Progenitor cell of endocrine pancreas (in vitro differentiated cells): Measurements from ENCODE around the gene TMEM158. TPM values are rescaled to one million over a fixed set of nuclear protein-coding genes. Genes with fewer than 3 reads are reported as not detected.
A peak's percentile ranks its signal among the peaks of the same experiment; 100 is the strongest.

ENCODE experiments used
- DNase-seq: peaks from one replicate; pipeline ENCODE4 v3.0.0; 2021; ENCODE audit warnings: low spot score; ENCODE audit not compliant: unreplicated experiment
- H3K27ac Mint-ChIP-seq: 2 replicates; pipeline ENCODE4 v1.8.0; 2021; ENCODE audit warnings: mild to moderate bottlenecking, moderate library complexity, mixed read lengths
- H3K27me3 Mint-ChIP-seq: 2 replicates; pipeline ENCODE4 v1.8.0; 2021; ENCODE audit warnings: mixed read lengths
- H3K36me3 Mint-ChIP-seq: 2 replicates; pipeline ENCODE4 v1.8.0; 2022; ENCODE audit warnings: mixed read lengths; ENCODE audit not compliant: insufficient read depth
- H3K4me1 Mint-ChIP-seq: 2 replicates; pipeline ENCODE4 v1.8.0; 2021; ENCODE audit warnings: low read depth, mixed read lengths
- H3K4me3 Mint-ChIP-seq: 2 replicates; pipeline ENCODE4 v1.8.0; 2021; ENCODE audit warnings: low read depth, mild to moderate bottlenecking, moderate library complexity, mixed read lengths
- H3K9me3 Mint-ChIP-seq: 2 replicates; pipeline ENCODE4 v1.8.0; 2021; ENCODE audit warnings: low read depth, mixed read lengths
- total RNA-seq: library from RNA; stranded (reverse); gene quantifications from 2 replicates; pipeline ENCODE4 v1.2.1, GENCODE V29; 2021
- TF ChIP-seq, protein P1 (sequence below): fragments of 200-600 bp; sonication (generic); IDR thresholded peaks from one replicate; pipeline ENCODE4 v1.5.0; 2021; ENCODE audit warnings: antibody characterized with exemption, mild to moderate bottlenecking; ENCODE audit not compliant: unreplicated experiment

TMEM158 gene
- total RNA-seq, 1 donor from 2014 or later = 4.9 TPM

GRCh38 chr3:45234250-45234649 lies 8.2 kb upstream of the TMEM158 start:
- H3K9me3 Mint-ChIP-seq = peaks cover 7% of the 10 kb centered on the region
- no peak for DNase-seq
- H3K27me3 Mint-ChIP-seq = peaks cover 58% of the 10 kb centered on the region
- H3K4me1 Mint-ChIP-seq = no peaks in the 10 kb centered on the region
- H3K36me3 Mint-ChIP-seq = no peaks in the 10 kb centered on the region
- no peak overlapping the region for H3K27ac Mint-ChIP-seq
- no peak overlapping the region for H3K4me3 Mint-ChIP-seq
- TF ChIP-seq, protein P1, sequence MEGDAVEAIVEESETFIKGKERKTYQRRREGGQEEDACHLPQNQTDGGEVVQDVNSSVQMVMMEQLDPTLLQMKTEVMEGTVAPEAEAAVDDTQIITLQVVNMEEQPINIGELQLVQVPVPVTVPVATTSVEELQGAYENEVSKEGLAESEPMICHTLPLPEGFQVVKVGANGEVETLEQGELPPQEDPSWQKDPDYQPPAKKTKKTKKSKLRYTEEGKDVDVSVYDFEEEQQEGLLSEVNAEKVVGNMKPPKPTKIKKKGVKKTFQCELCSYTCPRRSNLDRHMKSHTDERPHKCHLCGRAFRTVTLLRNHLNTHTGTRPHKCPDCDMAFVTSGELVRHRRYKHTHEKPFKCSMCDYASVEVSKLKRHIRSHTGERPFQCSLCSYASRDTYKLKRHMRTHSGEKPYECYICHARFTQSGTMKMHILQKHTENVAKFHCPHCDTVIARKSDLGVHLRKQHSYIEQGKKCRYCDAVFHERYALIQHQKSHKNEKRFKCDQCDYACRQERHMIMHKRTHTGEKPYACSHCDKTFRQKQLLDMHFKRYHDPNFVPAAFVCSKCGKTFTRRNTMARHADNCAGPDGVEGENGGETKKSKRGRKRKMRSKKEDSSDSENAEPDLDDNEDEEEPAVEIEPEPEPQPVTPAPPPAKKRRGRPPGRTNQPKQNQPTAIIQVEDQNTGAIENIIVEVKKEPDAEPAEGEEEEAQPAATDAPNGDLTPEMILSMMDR = no peak

GRCh38 chr3:45232521-45232920 lies 6.4 kb upstream of the TMEM158 start:
- Mint-ChIP-seq H3K4me3 (no peak overlapping the region), H3K4me1 (peaks cover 5% of the 10 kb centered on the region), H3K36me3 (no peaks in the 10 kb centered on the region), H3K27me3 (peaks cover 69% of the 10 kb centered on the region), H3K9me3 (peaks cover 7% of the 10 kb centered on the region), H3K27ac (no peak overlapping the region)
- TF ChIP-seq, protein P1 = no peak
- DNase-seq = no peak

DNA sequence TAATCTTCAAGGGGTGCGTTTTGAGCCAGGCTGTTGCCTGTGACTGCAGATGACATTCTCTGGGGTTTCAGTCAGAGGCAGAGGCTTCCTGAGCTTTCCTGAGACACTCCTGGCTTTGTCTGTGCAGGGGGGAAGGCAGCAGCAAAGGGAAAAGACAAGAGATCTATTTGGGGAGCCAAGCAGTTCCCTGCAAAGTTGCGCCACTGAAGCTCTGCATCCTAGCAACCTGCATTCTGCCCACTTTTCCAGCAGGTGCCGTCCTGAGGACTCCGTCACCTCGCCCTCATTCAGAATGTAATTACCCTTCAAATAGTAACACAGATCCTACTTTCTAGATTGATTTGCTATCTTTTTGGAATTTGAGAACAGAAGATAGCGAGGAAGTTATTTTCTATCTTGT lies 1.9 kb upstream of the TMEM158 start:
- Mint-ChIP-seq H3K9me3 (no peaks in the 10 kb centered on the region), H3K36me3 (no peaks in the 10 kb centered on the region), H3K4me3 (peak overlapping the region; percentile 34), H3K27me3 (peaks cover 76% of the 10 kb centered on the region), H3K4me1 (peaks cover 13% of the 10 kb centered on the region), H3K27ac (no peak overlapping the region)
- TF ChIP-seq, protein P1 = peak; percentile 40
- DNase-seq = no peak

DNA sequence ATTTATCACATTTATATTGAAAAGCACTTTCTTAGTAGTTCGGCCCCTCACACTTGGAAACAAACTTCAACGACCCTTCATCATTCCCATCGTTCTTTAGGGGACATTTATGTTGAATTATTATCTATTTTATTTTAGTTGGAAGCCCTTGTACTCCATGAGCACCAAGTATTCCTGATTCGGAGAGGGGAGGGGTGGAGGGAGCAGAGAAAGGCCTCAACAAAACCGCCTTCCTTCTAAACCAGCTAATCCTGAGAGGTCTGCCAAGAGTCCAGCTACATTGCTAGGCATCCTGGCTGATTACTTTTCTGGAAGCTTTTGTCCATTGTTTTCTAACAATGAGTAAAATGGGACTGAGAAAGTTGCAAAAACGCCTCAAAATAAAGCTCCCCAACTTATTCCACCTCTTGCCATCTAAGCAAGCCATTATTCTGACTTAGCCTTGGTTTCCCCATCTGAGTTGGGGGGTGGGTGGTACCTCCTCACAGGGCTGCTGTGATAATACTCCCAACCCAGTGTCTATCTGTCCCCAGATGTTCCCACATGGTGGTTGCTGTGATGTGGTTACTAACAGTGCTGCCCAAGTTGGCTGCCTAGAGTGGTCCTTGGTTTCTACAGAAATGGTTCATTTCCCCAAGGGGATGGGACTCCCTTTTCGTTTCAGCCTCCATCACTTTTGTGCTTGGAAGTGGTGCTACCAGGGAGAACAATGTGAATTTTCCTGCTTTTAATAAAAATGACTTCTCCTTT lies 1.2 kb upstream of the TMEM158 start:
- TF ChIP-seq, protein P1 = no peak
- Mint-ChIP-seq H3K36me3 (no peaks in the 10 kb centered on the region), H3K27me3 (peaks cover 76% of the 10 kb centered on the region), H3K27ac (no peak overlapping the region), H3K4me1 (peaks cover 13% of the 10 kb centered on the region), H3K9me3 (no peaks in the 10 kb centered on the region), H3K4me3 (peak overlapping the region; percentile 68)
- no peak for DNase-seq

GRCh38 chr3:45225465-45226205 lies 452 bp downstream of the TMEM158 start:
- peak overlapping the region; percentile 68 for H3K4me3 Mint-ChIP-seq
- H3K27ac Mint-ChIP-seq = no peak overlapping the region
- H3K4me1 Mint-ChIP-seq = peaks cover 13% of the 10 kb centered on the region
- no peaks in the 10 kb centered on the region for H3K9me3 Mint-ChIP-seq
- peaks cover 74% of the 10 kb centered on the region for H3K27me3 Mint-ChIP-seq
- TF ChIP-seq, protein P1 = no peak
- H3K36me3 Mint-ChIP-seq = no peaks in the 10 kb centered on the region
- no peak for DNase-seq
